GM18526 (cell line): ENCODE data around the gene SLC15A3.

Source experiments
- POLR2A ChIP-seq: IDR thresholded peaks from 3 replicates; pipeline ENCODE4 v1.6.1; 2011; ENCODE audit not compliant: insufficient read length; ENCODE audit errors: extremely low read depth

Gene SLC15A3

GRCh38 chr11:60984149-60984548 lies 32.2 kb upstream of the SLC15A3 start:
- TF ChIP-seq POLR2A = no peak

GRCh38 chr11:60982184-60982583 lies 30.2 kb upstream of the SLC15A3 start:
- no peak for TF ChIP-seq POLR2A

- no peak for TF ChIP-seq POLR2A
Observed at GRCh38 chr11:60981515-60981914, 29.5 kb upstream of the SLC15A3 start.

- no peak for TF ChIP-seq POLR2A
Observed at GRCh38 chr11:60978546-60979380, 26.8 kb upstream of the SLC15A3 start.

GRCh38 chr11:60977836-60978235 lies 25.9 kb upstream of the SLC15A3 start:
- no peak for TF ChIP-seq POLR2A

- no peak for TF ChIP-seq POLR2A
Observed at GRCh38 chr11:60977224-60977623, 25.2 kb upstream of the SLC15A3 start.

GRCh38 chr11:60974726-60975125 lies 22.8 kb upstream of the SLC15A3 start:
- no peak for TF ChIP-seq POLR2A

- TF ChIP-seq POLR2A = no peak
Observed at GRCh38 chr11:60973699-60974098, 21.7 kb upstream of the SLC15A3 start.

- TF ChIP-seq POLR2A = no peak
Observed at GRCh38 chr11:60972182-60973030, 20.4 kb upstream of the SLC15A3 start.

- TF ChIP-seq POLR2A = no peak
Observed at GRCh38 chr11:60971520-60971919, 19.5 kb upstream of the SLC15A3 start, which contains the start of gene CD6. TSS of gene CD6 (plus strand) at chr11:60971680. CDS start at chr11:60971866, 186 bp downstream.

GRCh38 chr11:60970890-60971289 lies 18.9 kb upstream of the SLC15A3 start:
- no peak for TF ChIP-seq POLR2A

GRCh38 chr11:60970369-60970774 lies 18.4 kb upstream of the SLC15A3 start:
- TF ChIP-seq POLR2A = no peak

- TF ChIP-seq POLR2A = no peak
Observed at GRCh38 chr11:60968223-60968622, 16.2 kb upstream of the SLC15A3 start.

GRCh38 chr11:60966890-60967289 lies 14.9 kb upstream of the SLC15A3 start:
- TF ChIP-seq POLR2A = no peak

GRCh38 chr11:60964801-60965200 lies 12.8 kb upstream of the SLC15A3 start:
- TF ChIP-seq POLR2A = no peak

GRCh38 chr11:60960405-60960804 lies 8.4 kb upstream of the SLC15A3 start:
- no peak for TF ChIP-seq POLR2A
